Gastrocnemius medialis (tissue), 4 donors: Measurements from ENCODE around the gene TCTN1. TPM values are rescaled to one million over a fixed set of nuclear protein-coding genes. Genes with fewer than 3 reads are reported as not detected.

Experiments used
- ATAC-seq, 2 donors: fragments of 150-250 bp; one replicate each; pipeline ENCODE4 v1.9.1; 2016
- DNase-seq, 2 donors: peaks; one replicate each; pipeline ENCODE4 v3.0.0-alpha.2; 2019
- H3K27ac ChIP-seq, 4 donors: fragments of 200-600 bp; sonication (generic); 1 replicate in 1 of 4; 2 replicates in 3 of 4; pipeline ENCODE4 v1.5.1; 2016 to 2018; ENCODE audit warnings: mild to moderate bottlenecking in 2 of 4, moderate library complexity in 1 of 4
- H3K27me3 ChIP-seq, 3 donors: fragments of 200-600 bp; sonication (generic) in 2 of 3; 1 replicate in 1 of 3; 2 replicates in 2 of 3; pipeline versions ENCODE4 v1.5.1 to v1.6.0; 2016 to 2019; ENCODE audit warnings: mild to moderate bottlenecking in 1 of 3, moderate library complexity in 1 of 3
- H3K36me3 ChIP-seq, 2 donors: fragments of 200-600 bp; sonication (generic) in 1 of 2; one replicate each; pipeline ENCODE4 v1.5.1; 2017 to 2018
- H3K4me1 ChIP-seq, 2 donors: fragments of 200-600 bp; sonication (generic) in 1 of 2; one replicate each; pipeline ENCODE4 v1.5.1; 2016 to 2017; ENCODE audit warnings: mild to moderate bottlenecking in 2 of 2
- H3K4me3 ChIP-seq, 4 donors: fragments of 200-600 bp; sonication (generic) in 3 of 4; 1 replicate in 1 of 4; 2 replicates in 3 of 4; pipeline ENCODE4 v1.5.1; 2016 to 2019; ENCODE audit warnings: mild to moderate bottlenecking in 2 of 4
- H3K9me3 ChIP-seq, 3 donors: fragments of 200-600 bp; sonication (generic) in 2 of 3; 1 replicate in 1 of 3; 2 replicates in 2 of 3; pipeline ENCODE4 v1.5.1; 2016 to 2019
- POLR2A ChIP-seq, 2 donors: fragments of 450-650 bp; IDR thresholded peaks; one replicate each; pipeline ENCODE4 v1.6.1; 2017; ENCODE audit warnings: antibody characterized with exemption in 2 of 2, mild to moderate bottlenecking in 2 of 2, moderate library complexity in 2 of 2
- in situ Hi-C, 4 donors: fragments of 200-750 bp; cut with MboI; loops; one replicate each; pipeline versions ENCODE4 v1.15.0 to v1.8.0; 2017; ENCODE audit warnings: low sequenced_read_pairs in 4 of 4
- intact Hi-C: fragments of 100-400 bp; cut with DNase I; formaldehyde crosslinking; loops from one replicate; pipeline ENCODE4 v1.15.1; 2023; ENCODE audit warnings: low total_unique reads
- total RNA-seq, 4 donors: library from RNA; depleted of rRNA; stranded (reverse); fragments of >200 nt; gene quantifications; one replicate each; pipeline versions ENCODE4 v1.1.0 to v1.2.3, GENCODE V29; 2016
- TF ChIP-seq, protein P1 (sequence below), 5 experiments: fragments of 450-650 bp in 3 of 5; fragments of 200-600 bp in 2 of 5; sonication (generic) in 2 of 5; IDR thresholded peaks in 4 of 5; conservative IDR thresholded peaks in 1 of 5; 1 replicate in 4 of 5; 2 replicates in 1 of 5; pipeline ENCODE4 v1.5.1; 2016 to 2019; ENCODE audit warnings: antibody characterized with exemption in 5 of 5, mild to moderate bottlenecking in 3 of 5, moderate library complexity in 3 of 5

Gene TCTN1
- total RNA-seq, 4 donors from 2014 or later, result 4.7 to 30.8 (median 22.7) TPM

DNA sequence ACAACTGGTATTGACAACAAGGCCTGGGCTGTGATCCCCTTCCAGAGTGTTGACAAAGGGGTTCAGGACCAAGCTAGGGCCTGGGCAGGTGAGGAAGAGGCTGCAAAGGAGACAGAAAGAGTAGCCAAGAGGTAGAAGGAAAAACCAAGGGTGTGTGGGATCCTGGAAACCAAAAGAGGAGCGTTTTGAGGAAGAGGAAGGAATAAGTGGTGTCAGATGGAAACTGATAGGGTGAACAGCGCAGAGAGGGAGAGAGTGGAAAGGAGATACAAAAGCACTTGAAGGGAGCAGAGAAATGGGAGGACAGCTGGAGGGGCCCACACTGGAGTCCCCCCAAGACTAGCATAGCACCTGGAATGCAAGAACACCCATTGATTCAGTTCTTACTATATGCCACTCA lies 83.3 kb downstream of the TCTN1 start:
- no peaks in the 10 kb centered on the region for H3K27me3 ChIP-seq
- DNase-seq (no peak), ATAC-seq (no peak)
- no peak overlapping the region for H3K4me3 ChIP-seq
- in situ Hi-C loops (loop anchor here in 3 of 4 donors (10.0 kb wide), 2 partner anchors 72 to 82 kb away; partner anchors contain the start of gene TCTN1 (in 2 of the 3)), intact Hi-C loops (loop anchor here (5.0 kb wide), 1 partner anchor 185 kb away; no protein-coding TSS in a partner anchor)
- H3K27ac ChIP-seq, result no peak overlapping the region
- no peaks in the 10 kb centered on the region for H3K9me3 ChIP-seq
- H3K4me1 ChIP-seq, result peaks cover 0 to 15% of the 10 kb centered on the region in 2 donors
- no peaks in the 10 kb centered on the region for H3K36me3 ChIP-seq
- TF ChIP-seq POLR2A (IDR thresholded peaks at IDR 0.05), result no peak
- TF ChIP-seq, protein P1, sequence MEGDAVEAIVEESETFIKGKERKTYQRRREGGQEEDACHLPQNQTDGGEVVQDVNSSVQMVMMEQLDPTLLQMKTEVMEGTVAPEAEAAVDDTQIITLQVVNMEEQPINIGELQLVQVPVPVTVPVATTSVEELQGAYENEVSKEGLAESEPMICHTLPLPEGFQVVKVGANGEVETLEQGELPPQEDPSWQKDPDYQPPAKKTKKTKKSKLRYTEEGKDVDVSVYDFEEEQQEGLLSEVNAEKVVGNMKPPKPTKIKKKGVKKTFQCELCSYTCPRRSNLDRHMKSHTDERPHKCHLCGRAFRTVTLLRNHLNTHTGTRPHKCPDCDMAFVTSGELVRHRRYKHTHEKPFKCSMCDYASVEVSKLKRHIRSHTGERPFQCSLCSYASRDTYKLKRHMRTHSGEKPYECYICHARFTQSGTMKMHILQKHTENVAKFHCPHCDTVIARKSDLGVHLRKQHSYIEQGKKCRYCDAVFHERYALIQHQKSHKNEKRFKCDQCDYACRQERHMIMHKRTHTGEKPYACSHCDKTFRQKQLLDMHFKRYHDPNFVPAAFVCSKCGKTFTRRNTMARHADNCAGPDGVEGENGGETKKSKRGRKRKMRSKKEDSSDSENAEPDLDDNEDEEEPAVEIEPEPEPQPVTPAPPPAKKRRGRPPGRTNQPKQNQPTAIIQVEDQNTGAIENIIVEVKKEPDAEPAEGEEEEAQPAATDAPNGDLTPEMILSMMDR (IDR thresholded peaks at IDR 0.05 in 4 of 5, conservative IDR thresholded peaks at IDR 0.05 in 1 of 5), result no peak

DNA sequence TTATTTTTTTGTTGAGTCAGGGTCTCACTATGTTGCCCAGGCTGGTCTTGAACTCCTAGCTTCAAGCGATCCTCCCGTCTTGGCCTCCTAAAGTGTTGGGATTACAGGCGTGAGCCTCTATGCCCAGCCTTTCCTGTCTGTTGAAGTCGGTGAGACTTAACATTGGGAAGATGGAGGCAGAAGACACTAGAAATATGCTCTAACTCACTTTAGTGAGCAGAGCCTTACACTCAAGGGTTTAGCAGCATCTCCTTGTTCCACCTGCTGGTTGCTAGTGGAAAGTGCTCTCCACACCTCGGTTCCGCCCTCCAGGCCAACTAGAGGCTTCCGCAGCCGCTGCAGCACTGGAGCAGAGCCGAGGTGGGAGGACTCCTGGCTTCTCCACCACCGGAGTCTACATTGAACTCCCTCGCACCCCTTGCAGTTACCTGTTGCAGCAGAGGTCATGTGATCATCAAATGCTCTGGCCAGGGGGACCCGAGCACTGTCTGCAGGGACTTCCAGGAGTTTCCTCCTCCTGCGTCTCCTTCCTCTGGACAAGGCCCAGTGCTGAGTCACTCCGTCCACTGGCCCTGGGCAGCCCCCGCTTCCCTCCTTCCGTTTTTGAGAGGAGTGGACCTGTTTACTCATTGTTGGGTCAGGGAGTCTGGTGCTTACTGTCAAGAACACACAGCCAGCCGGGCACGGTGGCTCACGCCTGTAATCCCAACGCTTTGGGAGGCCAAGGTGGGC lies 84.4 kb downstream of the TCTN1 start:
- no peaks in the 10 kb centered on the region for H3K36me3 ChIP-seq
- no peaks in the 10 kb centered on the region for H3K27me3 ChIP-seq
- H3K9me3 ChIP-seq, result no peaks in the 10 kb centered on the region
- DNase-seq (peak; percentile 64 to 83), ATAC-seq (peak; percentile 82 to 94)
- peak overlapping the region; percentile 16 to 57 (median 29) for H3K4me3 ChIP-seq
- intact Hi-C loops (loop anchor here (1.0 to 5.0 kb wide), 2 partner anchors 98 to 186 kb away; no protein-coding TSS in a partner anchor), in situ Hi-C loops (loop anchor here in 3 of 4 donors (10.0 kb wide), 2 partner anchors 74 to 84 kb away; partner anchors contain the start of gene TCTN1 (in 2 of the 3))
- H3K27ac ChIP-seq, result peak overlapping the region; percentile 3 to 64 (median 46)
- TF ChIP-seq POLR2A (IDR thresholded peaks at IDR 0.05), result no peak
- TF ChIP-seq, protein P1 (IDR thresholded peaks at IDR 0.05 in 4 of 5, conservative IDR thresholded peaks at IDR 0.05 in 1 of 5), result peak; percentile 60 to 78 (median 69)
- peaks cover 0 to 15% of the 10 kb centered on the region in 2 donors for H3K4me1 ChIP-seq

Other genes with a start within 250 kb of the TCTN1 start
- gene ANAPC7, start 210.4 kb upstream of the TCTN1 start, total RNA-seq, result 10 to 100 TPM; 27.5 to 57.1 (median 38.2) TPM
- gene ARPC3, start 163.8 kb upstream of the TCTN1 start, total RNA-seq, result 100 to 1,000 TPM; 170 to 327 (median 213) TPM
- gene GPN3, start 145.9 kb upstream of the TCTN1 start, total RNA-seq, result 10 to 100 TPM; 18.4 to 26.8 (median 24.6) TPM
- 1 to 10 TPM in 3 of 4 donors, under 1 TPM in 1; 0.82 to 3.5 (median 2.2) TPM for gene FAM216A, start 145.3 kb upstream of the TCTN1 start, total RNA-seq
- 100 to 1,000 TPM in 2 of 4 donors, 10 to 100 TPM in 2; 76.4 to 145 (median 92.9) TPM for gene VPS29, start 112.0 kb upstream of the TCTN1 start, total RNA-seq
- 1 to 10 TPM in 1 of 4 donors, under 1 TPM in 3; 0.12 to 2.0 (median 0.62) TPM for gene RAD9B, start 111.8 kb upstream of the TCTN1 start, total RNA-seq
- gene PPTC7, start 30.8 kb upstream of the TCTN1 start, total RNA-seq, result 10 to 100 TPM; 27.6 to 85.8 (median 58.4) TPM
- gene HVCN1, start 75.0 kb downstream of the TCTN1 start, total RNA-seq, result 1 to 10 TPM; 4.6 to 8.1 (median 5.8) TPM
- gene PPP1CC, start 128.8 kb downstream of the TCTN1 start, total RNA-seq, result 100 to 1,000 TPM in 3 of 4 donors, 10 to 100 TPM in 1; 96.4 to 226 (median 154) TPM
- gene CCDC63, start 232.9 kb downstream of the TCTN1 start, total RNA-seq, result not detected